ENCODE data around the gene TUBA4B.
"Not testable (repeated sequence)": the region's sequence is repeated elsewhere in the genome, so short reads cannot be mapped to it uniquely, and the experiment has no call there.

TUBA4B gene

DNA sequence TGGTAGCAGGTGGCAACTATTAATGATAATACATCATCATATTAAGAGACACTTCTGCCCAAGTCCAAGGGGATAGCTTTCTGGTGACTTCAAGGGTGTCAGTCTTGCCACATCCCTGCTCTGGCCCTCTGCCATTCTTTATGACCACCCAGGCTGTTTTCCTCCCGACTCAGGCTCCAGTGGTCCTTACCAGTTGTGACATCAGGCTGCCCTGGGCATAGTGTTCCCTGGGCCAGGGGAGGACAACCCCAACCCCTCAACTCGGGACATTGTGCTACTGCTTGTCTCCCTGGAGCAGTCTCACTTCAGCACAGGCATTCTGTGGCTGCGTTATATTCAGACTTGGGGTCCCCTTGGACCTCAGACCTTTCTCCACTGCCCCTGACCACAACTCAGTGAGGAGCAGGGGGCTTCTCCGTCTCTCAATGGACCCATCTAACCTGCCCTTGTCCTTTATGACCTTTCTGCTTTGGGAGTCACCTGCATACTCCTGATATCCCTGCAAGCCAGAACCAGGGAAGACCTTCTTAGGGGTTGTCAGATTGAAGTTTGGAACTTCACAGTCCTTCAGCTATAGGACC is 39.0 kb downstream of the TUBA4B start:
- no peak for DNase-seq

DNA sequence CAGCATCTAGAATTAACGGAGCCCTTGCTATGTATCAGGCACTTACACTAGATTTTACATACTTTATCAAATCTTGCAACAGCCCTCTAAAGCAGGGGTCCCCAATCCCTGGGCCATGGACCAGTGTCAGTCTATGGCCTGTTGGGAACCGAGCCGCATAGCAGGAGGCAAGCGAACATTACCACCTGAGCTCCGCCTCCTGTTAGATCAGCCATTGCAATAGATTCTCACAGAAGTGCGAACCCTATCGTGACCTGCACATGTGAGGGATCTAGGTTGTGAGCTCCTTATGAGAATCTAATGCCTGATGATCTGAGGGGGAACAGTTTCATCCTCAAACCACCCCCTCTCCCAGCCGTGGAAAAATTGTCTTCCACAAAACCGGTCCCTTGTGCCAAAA is 39.6 kb downstream of the TUBA4B start:
- no peak for DNase-seq

- no peak for DNase-seq
These were observed 40.7 kb downstream of the TUBA4B start for GRCh38 chr2:219293736-219294231.

DNA sequence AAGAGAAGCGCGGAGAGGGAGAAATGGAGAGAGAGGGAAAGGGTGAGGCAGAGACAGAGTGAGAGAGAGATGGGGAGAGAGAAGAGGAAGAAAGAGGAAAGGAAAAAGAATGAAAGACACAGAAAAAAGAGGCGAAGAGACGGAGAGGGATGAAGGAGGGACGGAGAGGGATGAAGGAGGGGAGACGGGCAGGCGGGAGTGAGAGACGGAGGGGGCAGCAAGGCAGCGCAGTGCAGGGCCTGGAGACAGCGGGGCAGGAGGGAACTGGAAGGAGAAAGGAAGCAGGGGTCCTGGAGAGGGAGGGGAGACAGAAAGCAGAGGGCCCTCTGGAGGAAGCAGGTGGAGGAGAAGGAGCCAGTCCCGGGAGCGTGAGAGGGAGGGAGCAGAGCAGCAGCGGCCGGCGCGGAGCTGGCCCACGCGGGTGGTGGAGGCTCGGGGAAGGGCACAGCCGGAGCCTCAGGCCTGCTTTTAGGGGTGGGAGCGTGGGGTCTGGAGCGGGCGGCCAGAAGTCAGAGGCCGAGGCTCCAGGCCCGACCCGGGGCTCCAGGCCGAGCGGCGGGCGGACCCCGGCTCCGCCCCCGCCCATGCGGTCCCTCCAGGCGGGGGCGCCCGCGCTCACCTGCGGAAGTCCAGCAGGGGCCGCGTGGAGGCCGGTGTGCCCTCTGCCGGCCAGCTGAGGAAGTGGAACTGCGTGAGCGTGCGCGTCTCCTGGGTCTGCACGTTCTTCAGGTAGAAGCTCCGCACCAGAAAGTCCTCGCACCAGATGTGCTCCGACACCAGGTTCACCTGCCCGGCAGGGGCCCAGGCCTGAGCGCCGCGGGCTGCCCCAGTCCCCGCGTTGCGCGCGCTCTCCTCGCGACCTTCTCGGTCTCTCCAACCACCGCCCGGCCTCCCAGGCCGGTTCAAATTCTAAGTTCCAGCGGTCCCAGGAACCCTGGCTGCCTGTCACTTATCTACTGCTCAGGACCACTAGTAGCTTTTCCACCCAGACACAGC is 41.6 kb downstream of the TUBA4B start:
- peak; percentile 50 to 78 for DNase-seq

- no peak for DNase-seq
These were observed 43.1 kb downstream of the TUBA4B start for GRCh38 chr2:219296142-219296541.

DNA sequence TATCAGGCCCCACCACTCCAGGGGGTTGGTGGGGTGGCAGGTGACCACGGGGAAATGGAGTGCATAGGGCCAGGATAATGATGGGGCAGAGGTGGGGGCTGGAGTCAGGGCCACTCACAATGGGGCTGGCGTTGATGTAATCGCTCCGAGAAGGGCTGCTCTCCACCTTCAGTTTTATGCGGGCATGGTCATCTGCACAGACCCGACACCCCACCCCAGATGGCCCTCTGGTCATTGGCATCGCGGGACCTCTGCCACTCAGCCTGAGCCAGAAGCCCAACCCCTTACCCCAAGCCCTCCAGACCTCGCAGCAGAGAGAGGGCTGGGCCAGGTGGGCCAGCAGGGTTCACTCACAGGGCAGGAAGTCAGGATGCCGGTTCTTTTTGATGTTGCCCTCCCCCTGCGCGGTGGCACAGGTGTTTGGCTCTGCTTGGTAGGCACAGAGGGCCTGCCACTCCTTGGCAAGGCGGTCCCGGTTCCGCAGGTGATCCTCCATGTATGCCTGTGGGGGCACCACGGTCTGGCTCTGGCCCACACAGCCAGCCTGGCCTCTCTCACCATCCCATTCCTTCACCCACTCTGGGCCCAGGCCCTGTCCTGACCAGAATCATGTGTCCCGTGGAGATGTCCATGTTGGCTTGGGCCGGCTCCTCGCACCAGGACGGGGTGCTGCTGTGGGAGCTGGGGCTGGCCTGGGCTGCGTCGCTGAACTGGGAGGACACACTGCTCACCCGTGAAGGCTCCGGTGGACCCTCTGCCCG is 43.8 kb downstream of the TUBA4B start:
- DNase-seq: no peak

- DNase-seq: no peak
These were observed 44.9 kb downstream of the TUBA4B start for GRCh38 chr2:219297766-219298456.

GRCh38 chr2:219298759-219299371 is 45.8 kb downstream of the TUBA4B start:
- DNase-seq: peak; percentile 67 to 97

- no peak for DNase-seq
These were observed 46.3 kb downstream of the TUBA4B start for GRCh38 chr2:219299372-219299760.

- DNase-seq: no peak
These were observed 47.0 kb downstream of the TUBA4B start for GRCh38 chr2:219300022-219300421.

DNA sequence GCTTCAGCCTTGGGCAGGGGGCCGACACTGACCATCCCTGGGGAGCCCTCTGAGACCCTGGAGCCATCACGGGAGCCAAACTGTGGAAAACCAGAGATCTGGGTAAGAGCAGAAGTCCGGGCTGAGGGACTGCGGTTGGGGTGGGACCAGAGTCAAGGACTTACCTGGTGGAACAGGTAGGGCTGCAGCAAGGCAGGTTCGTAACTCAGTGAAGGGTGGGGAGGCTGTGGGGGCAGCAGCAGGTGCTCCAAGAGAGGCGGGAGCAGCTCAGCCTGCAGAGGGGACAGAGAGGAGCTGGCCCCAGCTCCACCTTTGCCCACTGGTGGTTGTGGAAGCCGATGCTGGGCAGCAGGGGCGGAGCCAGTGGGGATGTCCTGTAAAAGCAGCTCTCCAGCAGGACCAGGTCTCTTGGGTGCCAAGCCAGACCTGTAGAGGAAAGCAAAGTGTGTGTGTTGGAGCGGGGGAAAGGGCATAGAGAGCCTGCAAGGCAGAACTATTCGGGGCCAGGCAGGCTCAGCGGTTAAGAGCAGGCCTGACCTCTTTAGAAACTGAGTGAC is 49.4 kb downstream of the TUBA4B start:
- DNase-seq: no peak

DNA sequence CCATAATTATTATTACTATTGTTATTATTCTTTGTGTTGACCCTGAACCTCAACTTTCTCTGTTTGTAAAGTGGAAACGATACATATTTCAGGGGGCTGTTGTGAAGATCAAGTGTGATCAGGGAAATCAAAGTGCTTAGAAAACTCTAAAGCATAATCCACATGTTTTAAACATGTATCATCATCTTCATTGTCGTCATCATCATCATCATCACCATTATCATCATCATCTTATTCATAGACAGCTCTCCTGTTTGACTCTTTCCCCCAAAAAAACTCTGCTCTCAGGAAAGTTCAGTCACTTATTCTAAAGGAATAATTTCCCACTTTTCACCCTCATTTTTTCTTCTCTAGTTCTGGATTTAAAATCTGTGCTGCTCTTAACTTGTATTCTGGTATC is 51.2 kb downstream of the TUBA4B start:
- DNase-seq: no peak

GRCh38 chr2:219306047-219306446 is 53.0 kb downstream of the TUBA4B start:
- DNase-seq: no peak

GRCh38 chr2:219308142-219309101 is 55.4 kb downstream of the TUBA4B start:
- DNase-seq: peak; percentile 33 to 81

DNA sequence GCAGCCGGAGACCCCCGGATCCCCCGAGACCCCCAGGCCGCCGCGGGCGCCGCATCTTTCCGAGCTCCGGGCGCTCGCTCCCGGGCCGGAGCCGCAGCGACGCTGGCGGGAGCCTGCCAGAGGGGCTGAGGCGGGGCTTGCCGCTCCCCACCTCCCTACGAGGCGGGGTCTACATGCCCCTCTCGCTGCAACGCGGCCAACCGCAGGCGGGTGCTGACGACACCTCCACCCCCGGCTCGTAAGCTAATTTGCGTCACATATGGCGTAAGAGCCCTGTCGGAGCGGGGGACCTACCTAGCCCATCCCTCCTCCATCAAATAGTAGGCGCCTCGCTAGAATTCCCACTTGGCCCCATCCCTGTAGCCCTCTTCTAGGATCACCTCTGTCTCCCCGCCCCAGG is 56.2 kb downstream of the TUBA4B start, which contains the start of gene PTPRN:
Gene PTPRN (minus strand): TSS at position 124 of the 400 bp plus-strand sequence. CDS start 69 bp downstream, at position 55.
- DNase-seq: no peak

- DNase-seq: not testable (repeated sequence)
These were observed 59.7 kb downstream of the TUBA4B start for GRCh38 chr2:219312683-219313263.

GRCh38 chr2:219314804-219315468 is 61.9 kb downstream of the TUBA4B start:
- no peak for DNase-seq
